DOHH2 (cell line): ENCODE data around the gene ARID4A.
"Not testable (repeated sequence)": the region's sequence is repeated elsewhere in the genome, so short reads cannot be mapped to it uniquely, and the experiment has no call there.

Source experiments
- H3F3A ChIP-seq: fragments of 200-600 bp; sonication (generic), shearing (Covaris generic); 2 replicates; pipeline ENCODE4 v1.6.0; 2016; ENCODE audit warnings: antibody characterized with exemption, mild to moderate bottlenecking; ENCODE audit not compliant: control insufficient read depth, insufficient read depth
- H3K27ac ChIP-seq: fragments of 200-600 bp; sonication (generic); 2 replicates; pipeline ENCODE4 v1.5.1; 2014; ENCODE audit warnings: low read depth, mild to moderate bottlenecking, low read length, moderate library complexity
- H3K27me3 ChIP-seq: fragments of 200-600 bp; sonication (generic); 2 replicates; pipeline ENCODE4 v1.6.1; 2014; ENCODE audit warnings: mild to moderate bottlenecking, low read length, mixed read lengths; ENCODE audit not compliant: control insufficient read depth
- H3K36me3 ChIP-seq: fragments of 200-600 bp; sonication (generic); 2 replicates; pipeline ENCODE4 v1.6.1; 2014; ENCODE audit warnings: mild to moderate bottlenecking, low read length, moderate library complexity, mixed read lengths; ENCODE audit not compliant: control insufficient read depth
- H3K4me1 ChIP-seq: fragments of 200-600 bp; sonication (generic); 2 replicates; pipeline ENCODE4 v1.6.1; 2014; ENCODE audit warnings: mild to moderate bottlenecking, low read length, mixed read lengths; ENCODE audit not compliant: control insufficient read depth
- H3K4me2 ChIP-seq: fragments of 200-600 bp; sonication (generic); 2 replicates; pipeline ENCODE4 v1.6.0; 2014; ENCODE audit warnings: mild to moderate bottlenecking, low read length, moderate library complexity
- H3K4me3 ChIP-seq: fragments of 200-600 bp; sonication (generic); 2 replicates; pipeline ENCODE4 v1.5.1; 2014; ENCODE audit warnings: mild to moderate bottlenecking, low read length, mixed read lengths
- H3K79me2 ChIP-seq: fragments of 200-600 bp; sonication (generic); 2 replicates; pipeline ENCODE4 v1.6.1; 2014; ENCODE audit warnings: mild to moderate bottlenecking, low read length, mixed read lengths; ENCODE audit not compliant: control insufficient read depth
- H3K9me2 ChIP-seq: fragments of 200-600 bp; sonication (generic); replicated peaks from 2 replicates; pipeline ENCODE4 v1.6.1; 2014; ENCODE audit warnings: mild to moderate bottlenecking, low read length, mixed read lengths; ENCODE audit not compliant: control insufficient read depth
- H3K9me3 ChIP-seq: fragments of 200-600 bp; sonication (generic); 2 replicates; pipeline ENCODE4 v1.6.1; 2014; ENCODE audit warnings: antibody characterized with exemption, low read length, mixed read lengths; ENCODE audit not compliant: control insufficient read depth, insufficient read depth
- H4K20me1 ChIP-seq: fragments of 200-600 bp; sonication (generic); 2 replicates; pipeline ENCODE4 v1.6.0; 2014; ENCODE audit warnings: low read depth, mild to moderate bottlenecking, antibody characterized with exemption, low read length, moderate library complexity; ENCODE audit not compliant: control insufficient read depth, insufficient read depth
- CTCF ChIP-seq: fragments of 200-600 bp; sonication (generic); IDR thresholded peaks from one replicate; pipeline ENCODE4 v1.5.1; 2014; ENCODE audit warnings: antibody characterized with exemption, mild to moderate bottlenecking, low read depth, low read length; ENCODE audit not compliant: poor library complexity, severe bottlenecking
- EZH2phosphoT487 ChIP-seq: fragments of 200-600 bp; sonication (generic); IDR thresholded peaks from 2 replicates; pipeline ENCODE4 v1.6.1; 2017; ENCODE audit warnings: borderline replicate concordance, mild to moderate bottlenecking, antibody characterized with exemption, low read length, moderate library complexity, mixed read lengths

ARID4A gene

GRCh38 chr14:58353516-58354299 is 55.4 kb downstream of the ARID4A start:
- H3K9me2 ChIP-seq: no peaks in the 10 kb centered on the region

GRCh38 chr14:58354808-58355207 is 56.5 kb downstream of the ARID4A start:
- Histone ChIP-seq H3K27ac (no peak overlapping the region), H3K9me3 (no peaks in the 10 kb centered on the region), H3K27me3 (no peaks in the 10 kb centered on the region), H3F3A (no peaks in the 10 kb centered on the region), H3K4me2 (no peak overlapping the region), H3K4me1 (no peaks in the 10 kb centered on the region), H4K20me1 (no peaks in the 10 kb centered on the region), H3K9me2 (no peaks in the 10 kb centered on the region), H3K79me2 (no peaks in the 10 kb centered on the region), H3K4me3 (no peak overlapping the region), H3K36me3 (peaks cover 63% of the 10 kb centered on the region)
- TF ChIP-seq EZH2phosphoT487 (no peak), CTCF (no peak)

More at GRCh38 chr14:58353516-58354299, 55.4 kb downstream of the ARID4A start:
- TF ChIP-seq CTCF (no peak), EZH2phosphoT487 (no peak)
- Histone ChIP-seq H3K27me3 (no peaks in the 10 kb centered on the region), H3K4me3 (no peak overlapping the region), H3K4me2 (no peak overlapping the region), H3K27ac (no peak overlapping the region), H3K36me3 (peaks cover 63% of the 10 kb centered on the region), H3K79me2 (no peaks in the 10 kb centered on the region), H3F3A (no peaks in the 10 kb centered on the region), H3K4me1 (no peaks in the 10 kb centered on the region), H3K9me3 (no peaks in the 10 kb centered on the region), H4K20me1 (no peaks in the 10 kb centered on the region)

- H3K36me3 ChIP-seq: peaks cover 66% of the 10 kb centered on the region
- no peak overlapping the region for H3K4me3 ChIP-seq
- H3K9me3 ChIP-seq: no peaks in the 10 kb centered on the region
- no peaks in the 10 kb centered on the region for H3K9me2 ChIP-seq
- TF ChIP-seq CTCF (no peak), EZH2phosphoT487 (no peak)
- no peaks in the 10 kb centered on the region for H3K4me1 ChIP-seq
- peaks cover 8% of the 10 kb centered on the region; the same call in 1 of the 2 replicates for H3F3A ChIP-seq
- H3K27me3 ChIP-seq: no peaks in the 10 kb centered on the region
- H3K27ac ChIP-seq: no peak overlapping the region
- H3K4me2 ChIP-seq: no peak overlapping the region
- H3K79me2 ChIP-seq: no peaks in the 10 kb centered on the region
- no peaks in the 10 kb centered on the region for H4K20me1 ChIP-seq
These were observed 57.9 kb downstream of the ARID4A start for GRCh38 chr14:58356268-58356667.

- Histone ChIP-seq H3F3A (peaks cover 11% of the 10 kb centered on the region; the same call in 1 of the 2 replicates), H3K36me3 (peaks cover 70% of the 10 kb centered on the region)
- H3K79me2 ChIP-seq, H3K4me2 ChIP-seq, H4K20me1 ChIP-seq, H3K4me1 ChIP-seq, H3K27ac ChIP-seq, H3K9me2 ChIP-seq, H3K9me3 ChIP-seq, H3K27me3 ChIP-seq, H3K4me3 ChIP-seq: not testable (repeated sequence)
These were observed 63.9 kb downstream of the ARID4A start for GRCh38 chr14:58362272-58362671.
